A549 treated with ZK216348 at 1 μM for 4 hours (cell line): ENCODE data around the gene MBD4. TPM values are rescaled to one million over a fixed set of nuclear protein-coding genes. Genes with fewer than 3 reads are reported as not detected.

Experiments used
- total RNA-seq: library from RNA; stranded (reverse); fragments of 200-300 nt; extraction: Qiagen RNA extraction; gene quantifications from 5 replicates; pipeline ENCODE4 v1.2.3, GENCODE V29; 2022; ENCODE audit warnings: low read depth

Gene MBD4
- total RNA-seq: 18.6 to 28.3 TPM (median 22.9 TPM) in 5 replicates

GRCh38 chr3:129439817-129440617 is at the start of gene MBD4, which contains the start of gene IFT122:
Gene MBD4, minus strand, starts transcription at chr3:129439948. Its CDS starts 115 bp downstream, at chr3:129439833.
Gene IFT122, plus strand, starts transcription at chr3:129440224. Its CDS starts 107 bp downstream, at chr3:129440331.

DNA sequence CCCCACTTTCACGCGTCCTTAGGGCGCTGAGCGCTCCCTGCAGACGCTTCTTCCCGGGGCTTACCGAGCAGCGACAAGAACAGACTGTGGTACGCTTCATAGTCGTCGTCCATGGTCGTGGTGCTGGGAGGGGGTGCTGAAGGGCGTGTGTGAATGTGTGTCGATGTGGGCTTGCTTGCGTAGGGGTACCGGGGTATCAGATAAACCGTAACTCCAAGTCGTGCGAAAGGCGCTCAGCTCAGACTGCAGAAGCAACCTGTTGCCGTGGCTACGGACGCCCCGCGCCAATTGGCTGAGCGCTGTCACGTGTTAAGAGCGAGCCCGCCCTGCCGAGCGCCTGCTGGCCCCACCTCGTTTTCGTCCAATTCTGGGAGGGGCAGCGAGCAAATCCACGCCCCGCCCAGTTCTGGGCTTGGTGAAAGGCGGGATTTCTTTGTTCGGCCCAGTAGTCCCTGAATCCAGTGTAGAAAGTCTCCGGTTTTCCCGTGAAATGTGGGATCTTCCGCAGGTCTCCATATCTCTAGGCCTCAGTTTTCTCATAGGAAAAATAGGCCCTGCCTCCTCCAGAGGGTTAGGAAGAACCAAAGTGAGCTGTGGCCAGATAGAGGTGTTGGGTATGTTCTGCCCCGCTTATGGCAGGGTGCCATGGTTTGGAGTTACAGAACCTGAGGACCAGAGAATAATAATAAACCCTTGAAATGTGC is 11.2 kb downstream of the MBD4 start, which contains the start of gene EFCAB12:
EFCAB12 (minus strand) TSS at position 261 of the 704 bp plus-strand sequence; CDS start at position 113, 148 bp downstream.

Other genes starting within 250 kb of the MBD4 start
- 75.7 to 93.8 TPM (median 81.5 TPM) in 5 replicates for gene COPG1, start 190.3 kb downstream of the MBD4 start, total RNA-seq
- gene HMCES, start 161.1 kb downstream of the MBD4 start, total RNA-seq: 39.4 to 45.5 TPM (median 40.0 TPM) in 5 replicates
- 0.33 to 1.1 TPM (median 0.64 TPM) in 5 replicates for gene EFCAB12, start 11.3 kb downstream of the MBD4 start, total RNA-seq
- gene IFT122, start 276 bp upstream of the MBD4 start, total RNA-seq: 11.4 to 14.2 TPM (median 13.2 TPM) in 5 replicates
- gene RHO, start 88.7 kb upstream of the MBD4 start, total RNA-seq: not detected in 5 replicates
- not detected in 5 replicates for gene H1-8, start 103.2 kb upstream of the MBD4 start, total RNA-seq
- 66.4 to 104 TPM (median 90.5 TPM) in 5 replicates for gene PLXND1, start 166.7 kb upstream of the MBD4 start, total RNA-seq